GM12872 (cell line): ENCODE measurements around the gene TEX44.

Experiments
- TF ChIP-seq, protein P1 (sequence below): IDR thresholded peaks from 3 replicates; pipeline ENCODE4 v1.5.1; 2011; ENCODE audit warnings: low read depth, mild to moderate bottlenecking, low read length, moderate library complexity; ENCODE audit not compliant: insufficient read depth

TEX44 gene

DNA sequence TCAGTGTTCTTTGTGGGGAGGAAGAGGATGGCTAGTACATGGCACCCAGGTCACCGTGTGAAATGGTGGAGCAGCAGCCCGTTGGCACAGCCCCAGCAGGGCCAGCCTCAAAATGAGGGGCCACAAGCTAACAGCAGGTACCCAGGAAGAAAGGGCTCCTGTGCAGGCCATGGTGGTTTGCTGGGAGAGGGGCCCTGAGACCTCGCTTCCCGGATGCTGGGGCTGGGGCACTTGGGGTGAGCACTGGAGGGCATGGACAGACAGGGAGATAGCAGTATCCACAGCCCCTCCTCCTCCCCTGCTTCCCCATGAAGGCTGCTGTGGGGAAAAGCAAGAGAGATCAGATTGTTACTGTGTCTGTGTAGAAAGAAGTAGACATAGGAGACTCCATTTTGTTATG is 16.2 kb upstream of the TEX44 start:
- TF ChIP-seq, protein P1, sequence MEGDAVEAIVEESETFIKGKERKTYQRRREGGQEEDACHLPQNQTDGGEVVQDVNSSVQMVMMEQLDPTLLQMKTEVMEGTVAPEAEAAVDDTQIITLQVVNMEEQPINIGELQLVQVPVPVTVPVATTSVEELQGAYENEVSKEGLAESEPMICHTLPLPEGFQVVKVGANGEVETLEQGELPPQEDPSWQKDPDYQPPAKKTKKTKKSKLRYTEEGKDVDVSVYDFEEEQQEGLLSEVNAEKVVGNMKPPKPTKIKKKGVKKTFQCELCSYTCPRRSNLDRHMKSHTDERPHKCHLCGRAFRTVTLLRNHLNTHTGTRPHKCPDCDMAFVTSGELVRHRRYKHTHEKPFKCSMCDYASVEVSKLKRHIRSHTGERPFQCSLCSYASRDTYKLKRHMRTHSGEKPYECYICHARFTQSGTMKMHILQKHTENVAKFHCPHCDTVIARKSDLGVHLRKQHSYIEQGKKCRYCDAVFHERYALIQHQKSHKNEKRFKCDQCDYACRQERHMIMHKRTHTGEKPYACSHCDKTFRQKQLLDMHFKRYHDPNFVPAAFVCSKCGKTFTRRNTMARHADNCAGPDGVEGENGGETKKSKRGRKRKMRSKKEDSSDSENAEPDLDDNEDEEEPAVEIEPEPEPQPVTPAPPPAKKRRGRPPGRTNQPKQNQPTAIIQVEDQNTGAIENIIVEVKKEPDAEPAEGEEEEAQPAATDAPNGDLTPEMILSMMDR, result no peak

DNA sequence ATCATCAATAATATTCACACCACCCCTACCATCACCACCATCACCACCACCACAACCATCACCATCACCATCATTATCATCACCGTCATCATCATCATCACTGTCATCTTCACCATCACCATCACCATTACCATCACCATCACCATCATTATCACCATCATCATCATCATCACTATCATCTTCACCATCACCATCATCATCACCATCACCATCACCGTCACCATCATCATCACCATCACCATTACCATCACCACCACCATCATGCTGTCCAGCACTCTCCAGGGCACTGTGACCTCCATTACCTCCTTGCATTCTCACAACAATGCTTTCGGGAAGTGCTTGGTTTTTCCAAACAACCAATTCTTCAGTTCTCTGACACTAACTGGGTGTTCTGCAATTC is 13.1 kb upstream of the TEX44 start:
- TF ChIP-seq, protein P1, result no peak

DNA sequence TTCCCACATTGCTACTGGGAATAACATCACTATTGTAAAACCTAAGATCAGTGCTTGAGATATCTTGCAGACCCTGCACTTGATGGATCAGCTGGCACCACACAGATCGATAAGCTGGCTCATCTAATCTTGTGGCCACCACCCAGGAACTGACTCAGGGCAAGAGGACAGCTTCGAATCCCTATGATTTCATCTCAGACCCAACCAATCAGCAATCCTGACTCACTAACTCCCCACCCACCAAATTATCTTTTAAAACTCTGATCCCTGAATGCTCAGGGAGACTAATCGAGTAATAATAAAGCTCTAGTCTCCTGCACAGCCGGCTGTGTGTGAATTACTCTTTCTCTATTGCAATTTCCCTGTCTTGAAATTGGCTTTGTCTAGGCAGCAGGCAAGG is 11.3 kb upstream of the TEX44 start:
- TF ChIP-seq, protein P1, result no peak

DNA sequence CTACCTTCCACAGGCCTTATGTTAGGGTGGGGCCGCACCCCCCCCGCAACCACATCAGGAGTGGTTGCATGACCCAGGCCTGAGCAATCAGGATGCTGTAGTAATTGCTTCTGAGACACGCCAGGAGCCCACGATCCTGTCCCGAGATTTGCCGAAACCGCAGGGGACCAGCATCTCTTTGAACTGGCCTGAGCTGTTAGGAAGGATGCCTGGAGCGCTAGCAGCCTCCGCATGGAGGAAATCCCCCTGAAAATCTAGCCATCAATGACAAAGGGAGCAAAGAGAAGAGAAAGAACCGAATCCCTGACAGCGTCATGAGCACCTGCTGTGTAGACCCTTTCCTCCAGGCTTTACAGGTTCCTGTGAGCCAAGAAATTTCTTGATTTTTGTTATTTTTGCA is 8.7 kb upstream of the TEX44 start:
- TF ChIP-seq, protein P1, result no peak

DNA sequence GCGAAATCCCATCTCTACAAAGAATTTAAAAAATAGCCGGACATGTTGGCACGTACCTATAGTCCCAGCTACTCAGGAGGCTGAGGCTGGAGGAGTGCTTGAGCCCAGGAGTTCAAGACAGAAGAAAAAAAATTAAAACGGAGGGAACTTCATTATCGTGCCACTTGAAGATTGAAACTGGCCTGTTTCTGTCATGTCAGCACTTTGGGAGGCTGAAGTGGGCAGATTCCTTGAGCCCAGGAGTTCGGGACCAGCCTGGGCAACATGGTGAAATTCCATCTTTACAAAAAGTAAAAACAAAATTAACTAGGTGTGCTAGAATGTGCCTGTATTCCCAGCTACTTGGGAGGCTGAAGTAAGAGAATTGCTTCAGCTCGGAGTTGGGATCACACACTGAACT is 3.0 kb upstream of the TEX44 start:
- TF ChIP-seq, protein P1, result no peak

DNA sequence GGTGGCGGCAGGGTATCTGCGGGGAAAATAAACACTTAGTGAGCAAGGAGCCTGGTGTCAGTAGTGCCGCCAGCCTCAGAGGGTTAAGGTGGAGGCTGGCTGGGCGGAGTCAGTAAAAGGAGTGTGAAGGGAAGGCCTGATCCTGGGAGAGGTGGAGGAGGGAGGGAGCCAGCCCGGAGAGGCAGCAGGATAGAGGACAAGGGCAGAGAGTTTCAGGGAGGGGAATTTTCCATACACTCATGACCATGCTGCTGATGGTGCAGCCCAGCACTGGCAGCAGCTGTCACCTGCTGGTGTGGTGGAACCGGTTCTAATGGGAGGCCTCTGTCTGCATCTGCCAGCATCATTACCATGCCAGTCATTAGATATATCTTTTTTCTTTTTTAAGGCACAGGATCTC is 2.0 kb upstream of the TEX44 start:
- TF ChIP-seq, protein P1, result no peak

DNA sequence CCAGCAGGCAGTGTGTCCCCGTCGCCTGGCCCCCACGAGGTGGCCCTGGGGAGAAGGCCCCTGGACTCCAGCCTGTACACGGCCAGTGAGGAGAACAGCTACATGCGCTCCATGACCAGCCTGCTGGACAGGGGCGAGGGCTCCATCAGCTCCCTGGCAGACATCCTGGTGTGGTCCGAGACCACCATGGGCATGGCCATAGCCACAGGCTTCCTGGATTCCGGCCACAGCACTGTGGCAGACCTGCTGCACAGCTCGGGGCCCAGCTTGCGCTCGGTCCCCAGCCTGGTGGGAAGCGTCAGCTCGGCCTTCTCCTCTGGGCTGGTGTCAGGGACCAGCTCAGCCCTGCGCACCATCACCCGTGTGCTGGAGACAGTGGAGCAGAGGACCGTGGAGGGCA is 1.0 kb downstream of the TEX44 start:
- TF ChIP-seq, protein P1, result no peak

DNA sequence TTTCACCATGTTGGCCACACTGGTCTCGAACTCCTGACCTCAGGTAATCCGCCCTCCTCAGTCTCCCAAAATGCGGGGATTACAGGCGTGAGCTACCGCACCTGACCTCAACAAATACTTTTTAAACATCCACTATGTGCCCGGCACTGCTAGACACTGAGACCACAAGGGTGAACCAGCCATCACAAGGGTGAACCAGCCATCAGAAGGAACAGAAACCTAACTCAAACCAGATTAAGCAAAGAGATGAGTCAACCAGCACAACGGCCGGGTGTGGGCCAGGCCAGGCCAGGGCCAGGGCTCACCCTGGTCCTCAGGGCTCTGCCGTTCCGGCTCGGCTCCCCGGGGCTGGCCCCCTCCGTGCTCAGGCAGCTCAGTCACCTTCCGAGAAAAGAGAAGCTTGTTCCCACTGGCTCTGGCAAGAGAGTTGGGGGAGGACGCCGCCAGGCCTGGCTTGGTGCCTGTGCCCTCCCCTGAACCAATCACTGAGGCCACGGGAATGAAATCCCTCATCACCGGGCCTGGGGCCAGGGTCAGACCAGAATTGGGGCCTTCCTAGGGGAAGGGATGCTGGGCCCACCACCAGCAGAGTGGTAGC is 4.4 kb downstream of the TEX44 start:
- TF ChIP-seq, protein P1, result no peak
